ENCODE measurements around the gene LRIT2.

Gene LRIT2

GRCh38 chr10:84196941-84197340 is 28.4 kb downstream of the LRIT2 start:
- DNase-seq (ENCODE audit: low read depth) = no peak
- TF ChIP-seq CTCF (conservative IDR thresholded peaks at IDR 0.05; ENCODE audit: control insufficient read depth, insufficient read depth, low read depth, low read length) = no peak
- no peak overlapping the region for H3K4me3 ChIP-seq (ENCODE audit: control insufficient read depth, low read depth, low read length)

GRCh38 chr10:84196083-84196482 is 29.3 kb downstream of the LRIT2 start:
- no peak for DNase-seq (ENCODE audit: low read depth)
- H3K4me3 ChIP-seq (ENCODE audit: control insufficient read depth, low read depth, low read length) = no peak overlapping the region
- no peak for TF ChIP-seq CTCF (conservative IDR thresholded peaks at IDR 0.05; ENCODE audit: control insufficient read depth, insufficient read depth, low read depth, low read length)

- TF ChIP-seq CTCF (conservative IDR thresholded peaks at IDR 0.05; ENCODE audit: control insufficient read depth, insufficient read depth, low read depth, low read length) = no peak
- no peak for DNase-seq (ENCODE audit: low read depth)
- no peak overlapping the region for H3K4me3 ChIP-seq (ENCODE audit: control insufficient read depth, low read depth, low read length)
Measured at GRCh38 chr10:84195044-84195830, 30.1 kb downstream of the LRIT2 start.

GRCh38 chr10:84194424-84195043 is 30.8 kb downstream of the LRIT2 start, which contains the start of gene CDHR1:
TSS of gene CDHR1 (plus strand) at chr10:84194537. CDS start at chr10:84194761, 224 bp downstream.
- TF ChIP-seq CTCF (conservative IDR thresholded peaks at IDR 0.05; ENCODE audit: control insufficient read depth, insufficient read depth, low read depth, low read length) = no peak
- H3K4me3 ChIP-seq (ENCODE audit: control insufficient read depth, low read depth, low read length) = no peak within 1 kb of the TSS
- DNase-seq (ENCODE audit: low read depth) = no peak

GRCh38 chr10:84193846-84194423 is 31.4 kb downstream of the LRIT2 start:
- H3K4me3 ChIP-seq (ENCODE audit: control insufficient read depth, low read depth, low read length) = no peak overlapping the region
- no peak for DNase-seq (ENCODE audit: low read depth)
- no peak for TF ChIP-seq CTCF (conservative IDR thresholded peaks at IDR 0.05; ENCODE audit: control insufficient read depth, insufficient read depth, low read depth, low read length)

- TF ChIP-seq CTCF (conservative IDR thresholded peaks at IDR 0.05; ENCODE audit: control insufficient read depth, insufficient read depth, low read depth, low read length) = no peak
- no peak for DNase-seq (ENCODE audit: low read depth)
- no peak overlapping the region for H3K4me3 ChIP-seq (ENCODE audit: control insufficient read depth, low read depth, low read length)
Measured at GRCh38 chr10:84193327-84193726, 32.0 kb downstream of the LRIT2 start.

Measured in fibroblast of mammary gland (primary cell).